Spinal cord (tissue), 10 donors: Measurements from ENCODE around the gene MTCL1. TPM values are rescaled to one million over a fixed set of nuclear protein-coding genes. Genes with fewer than 3 reads are reported as not detected.

Source experiments
- DNase-seq, 6 donors: peaks; one replicate each; pipeline versions ENCODE4 v3.0.0 to v3.0.0-alpha.2; 2013 to 2015; ENCODE audit warnings: low spot score in 6 of 6, low read depth in 4 of 6
- H3K27ac ChIP-seq: one replicate; pipeline ENCODE4 v1.5.1; 2013; ENCODE audit warnings: low read depth, low read length, control low read depth
- H3K27me3 ChIP-seq: one replicate; pipeline ENCODE4 v1.6.1; 2013; ENCODE audit warnings: low read length; ENCODE audit not compliant: control insufficient read depth, insufficient read depth
- H3K36me3 ChIP-seq: one replicate; pipeline ENCODE4 v1.6.1; 2013; ENCODE audit warnings: low read length; ENCODE audit not compliant: control insufficient read depth, insufficient read depth
- H3K4me1 ChIP-seq: one replicate; pipeline ENCODE4 v1.6.1; 2013; ENCODE audit warnings: low read length; ENCODE audit not compliant: control insufficient read depth, insufficient read depth
- H3K4me3 ChIP-seq: one replicate; pipeline ENCODE4 v1.5.1; 2013; ENCODE audit warnings: low read depth, low read length, control low read depth
- H3K9me3 ChIP-seq: one replicate; pipeline ENCODE4 v1.6.1; 2013; ENCODE audit warnings: low read length; ENCODE audit not compliant: control insufficient read depth, insufficient read depth
- WGBS: methylation state at CpG from one replicate; pipeline ENCODE4 v1.1.5; 2013; ENCODE audit warnings: missing lambda C conversion rate; ENCODE audit not compliant: insufficient coverage; 5-methylcytosine and 5-hydroxymethylcytosine counted together
- polyA plus RNA-seq, 2 donors: library from polyadenylated mRNA; unstranded; fragments of 120-200 nt; gene quantifications; one replicate each; pipeline ENCODE4 v1.2.1, GENCODE V29; 2013; ENCODE audit not compliant: insufficient read length in 2 of 2
- total RNA-seq, 2 donors: library from RNA; depleted of rRNA in 1 of 2; stranded (reverse); fragments of 120-200 nt in 1 of 2; fragments of >200 nt in 1 of 2; gene quantifications; one replicate each; pipeline versions ENCODE4 v1.2.3 to v1.2.4, GENCODE V29; 2013 to 2014
- donor health status: healthy.

Gene MTCL1
- total and polyA plus RNA-seq, 4 donors: 11.3 to 24.8 (median 19.2) TPM

- 90% methylated on average over 2 of the region's 13 CpGs for WGBS
- no peak overlapping the region for H3K4me3 ChIP-seq
- peaks cover 10% of the 10 kb centered on the region for H3K36me3 ChIP-seq
- no peaks in the 10 kb centered on the region for H3K27me3 ChIP-seq
- no peak overlapping the region for H3K27ac ChIP-seq
- DNase-seq: no peak
- H3K9me3 ChIP-seq: no peaks in the 10 kb centered on the region
- H3K4me1 ChIP-seq: peaks cover 18% of the 10 kb centered on the region
These were observed 88.2 kb downstream of the MTCL1 start for GRCh38 chr18:8793445-8794155.

GRCh38 chr18:8794156-8794933 lies 89.0 kb downstream of the MTCL1 start:
- H3K4me3 ChIP-seq: no peak overlapping the region
- no peaks in the 10 kb centered on the region for H3K27me3 ChIP-seq
- no peak overlapping the region for H3K27ac ChIP-seq
- no peak for DNase-seq
- no peaks in the 10 kb centered on the region for H3K9me3 ChIP-seq
- 80% methylated on average over 11 of the region's 12 CpGs for WGBS
- H3K4me1 ChIP-seq: peaks cover 24% of the 10 kb centered on the region
- peaks cover 15% of the 10 kb centered on the region for H3K36me3 ChIP-seq

GRCh38 chr18:8794934-8795280 lies 89.6 kb downstream of the MTCL1 start:
- DNase-seq: no peak
- no peaks in the 10 kb centered on the region for H3K9me3 ChIP-seq
- H3K4me3 ChIP-seq: no peak overlapping the region
- H3K4me1 ChIP-seq: peaks cover 29% of the 10 kb centered on the region
- 100% methylated on average over 1 of the region's 7 CpGs for WGBS
- no peaks in the 10 kb centered on the region for H3K27me3 ChIP-seq
- peaks cover 15% of the 10 kb centered on the region for H3K36me3 ChIP-seq
- H3K27ac ChIP-seq: no peak overlapping the region

DNA sequence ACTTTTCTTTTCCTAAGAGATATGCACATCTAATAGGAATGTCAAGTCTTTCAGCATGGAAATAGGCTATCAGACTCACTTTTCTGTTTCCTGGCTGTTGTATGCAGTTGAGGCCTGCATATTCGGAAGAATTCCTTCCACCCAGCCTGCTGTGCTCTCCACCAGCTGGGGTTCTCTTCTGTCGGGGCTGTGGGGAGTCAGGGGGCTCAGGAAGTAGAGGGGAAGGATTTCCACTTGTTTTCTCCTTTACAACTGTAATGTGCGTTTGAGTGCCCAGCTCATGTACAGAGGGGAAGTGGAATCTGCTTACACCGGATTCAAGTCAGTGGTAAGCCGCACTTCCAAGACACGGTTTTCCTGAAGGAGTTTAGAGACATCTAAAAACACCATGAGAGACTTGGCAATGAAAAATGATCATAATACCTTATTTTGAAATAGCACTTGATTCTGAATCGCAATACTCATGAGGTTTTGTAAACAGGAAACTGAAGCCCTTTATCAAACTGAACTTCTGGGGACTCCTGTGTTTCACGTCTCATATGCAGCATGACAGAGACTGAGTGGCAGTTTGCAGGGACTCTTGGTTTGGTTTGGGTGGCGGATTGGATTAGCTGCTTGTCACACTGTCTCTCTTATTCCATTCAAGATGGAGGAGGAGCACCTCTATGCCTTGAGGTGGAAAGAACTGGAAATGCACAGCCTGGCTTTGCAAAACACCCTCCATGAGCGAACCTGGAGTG lies 90.4 kb downstream of the MTCL1 start:
- peaks cover 15% of the 10 kb centered on the region for H3K36me3 ChIP-seq
- no peak overlapping the region for H3K4me3 ChIP-seq
- H3K9me3 ChIP-seq: no peaks in the 10 kb centered on the region
- DNase-seq: no peak
- WGBS: 100% methylated on average over 1 of the region's 10 CpGs
- H3K27ac ChIP-seq: no peak overlapping the region
- no peaks in the 10 kb centered on the region for H3K27me3 ChIP-seq
- peaks cover 36% of the 10 kb centered on the region for H3K4me1 ChIP-seq

- no peak overlapping the region for H3K4me3 ChIP-seq
- DNase-seq: peak in 1 of 6 donors; percentile 41
- H3K27me3 ChIP-seq: no peaks in the 10 kb centered on the region
- WGBS: 25% methylated on average over 5 of the region's 7 CpGs
- H3K9me3 ChIP-seq: no peaks in the 10 kb centered on the region
- no peak overlapping the region for H3K27ac ChIP-seq
- H3K4me1 ChIP-seq: peaks cover 41% of the 10 kb centered on the region
- H3K36me3 ChIP-seq: peaks cover 17% of the 10 kb centered on the region
These were observed 91.8 kb downstream of the MTCL1 start for GRCh38 chr18:8797206-8797605.

DNA sequence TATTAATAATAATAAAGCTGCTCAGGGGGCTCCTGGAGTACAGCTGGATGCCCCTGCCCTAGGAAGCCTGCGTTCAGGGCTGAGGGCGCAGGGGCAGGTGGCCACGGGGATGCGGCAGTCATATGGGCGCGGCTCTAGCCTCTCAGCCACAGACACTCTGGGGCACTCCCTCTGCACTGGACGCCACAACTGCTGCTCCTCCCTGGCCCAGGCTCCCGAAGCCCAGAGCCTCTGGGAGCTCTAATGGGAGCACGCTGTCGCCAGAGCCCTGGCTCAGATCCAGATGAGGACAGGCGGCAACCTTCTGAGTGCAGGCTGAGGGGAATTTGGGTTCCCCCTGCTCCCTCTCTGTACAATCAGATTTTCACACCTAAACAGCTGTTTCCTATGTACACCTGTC lies 93.6 kb downstream of the MTCL1 start:
- 49% methylated on average over 11 of the region's 11 CpGs for WGBS
- H3K27ac ChIP-seq: no peak overlapping the region
- no peaks in the 10 kb centered on the region for H3K9me3 ChIP-seq
- no peaks in the 10 kb centered on the region for H3K27me3 ChIP-seq
- H3K4me3 ChIP-seq: no peak overlapping the region
- DNase-seq: peak in 1 of 6 donors; percentile 42
- peaks cover 41% of the 10 kb centered on the region for H3K4me1 ChIP-seq
- H3K36me3 ChIP-seq: peaks cover 10% of the 10 kb centered on the region

GRCh38 chr18:8799596-8800441 lies 94.5 kb downstream of the MTCL1 start:
- peak in 3 of 6 donors; percentile 32 to 81 (median 50) for DNase-seq
- peaks cover 10% of the 10 kb centered on the region for H3K36me3 ChIP-seq
- H3K4me3 ChIP-seq: no peak overlapping the region
- no peaks in the 10 kb centered on the region for H3K27me3 ChIP-seq
- H3K4me1 ChIP-seq: peaks cover 41% of the 10 kb centered on the region
- H3K9me3 ChIP-seq: no peaks in the 10 kb centered on the region
- peak overlapping the region; percentile 10 for H3K27ac ChIP-seq
- WGBS: 53% methylated on average over 25 of the region's 29 CpGs

DNA sequence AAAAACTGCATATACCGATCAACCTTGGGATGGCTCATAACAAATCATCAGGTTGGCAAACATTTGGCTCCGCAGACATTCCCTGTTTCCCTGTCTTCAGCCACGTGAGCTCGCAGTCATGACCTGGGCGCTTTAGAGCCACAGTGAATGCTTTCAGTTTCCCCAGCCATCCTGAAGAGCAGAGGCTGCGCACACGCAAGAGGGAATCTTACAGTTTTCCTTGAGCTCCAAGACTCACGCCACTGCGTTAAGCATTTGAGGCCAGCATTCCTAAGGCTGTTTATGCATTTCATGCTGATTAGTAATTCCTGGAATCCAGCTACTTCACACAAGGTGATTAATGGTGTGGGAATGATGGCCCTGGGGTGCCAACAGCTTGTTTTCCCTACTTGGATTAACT lies 95.1 kb downstream of the MTCL1 start:
- Histone ChIP-seq H3K9me3 (no peaks in the 10 kb centered on the region), H3K36me3 (peaks cover 10% of the 10 kb centered on the region), H3K4me3 (no peak overlapping the region), H3K27ac (peak overlapping the region; percentile 10), H3K4me1 (peaks cover 41% of the 10 kb centered on the region), H3K27me3 (no peaks in the 10 kb centered on the region)
- DNase-seq: peak in 2 of 6 donors; percentile 25 to 61
- 48% methylated on average over 8 of the region's 9 CpGs for WGBS

DNA sequence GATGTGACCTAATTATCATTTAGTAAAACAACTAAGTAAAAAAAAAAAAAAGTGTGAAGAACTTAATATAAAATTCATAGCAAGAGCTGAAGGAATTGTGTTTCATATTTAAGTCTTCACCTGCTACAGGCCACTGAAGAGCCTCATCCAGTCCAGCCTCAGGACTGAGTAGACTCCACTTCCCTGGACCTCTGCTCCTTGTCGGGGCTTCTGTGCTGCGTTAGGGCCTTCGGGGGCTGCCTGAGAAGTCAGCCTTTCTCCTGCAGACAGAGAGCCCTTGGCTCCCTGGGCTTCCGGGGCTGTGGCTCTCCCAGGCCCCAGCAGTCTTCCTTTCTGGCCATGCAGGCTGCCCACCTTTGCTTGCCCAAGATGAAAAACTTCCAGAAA lies 95.5 kb downstream of the MTCL1 start:
- peaks cover 41% of the 10 kb centered on the region for H3K4me1 ChIP-seq
- H3K9me3 ChIP-seq: no peaks in the 10 kb centered on the region
- WGBS: 80% methylated on average over 4 of the region's 4 CpGs
- no peak for DNase-seq
- peaks cover 10% of the 10 kb centered on the region for H3K36me3 ChIP-seq
- H3K27ac ChIP-seq: no peak overlapping the region
- no peak overlapping the region for H3K4me3 ChIP-seq
- H3K27me3 ChIP-seq: no peaks in the 10 kb centered on the region
